HCT116 (cell line): ENCODE results near the gene DCUN1D2. TPM values are rescaled to one million over a fixed set of nuclear protein-coding genes. Genes with fewer than 3 reads are reported as not detected.

ENCODE experiments used
- ATAC-seq: fragments of 200-7000 bp; cut with Tn5 transposase; 2 replicates; pipeline ENCODE4 v1.9.1; 2020; ENCODE audit warnings: mild to moderate bottlenecking, moderate library complexity
- BruUV-seq: library from RNA; stranded (reverse); fragments of 400-500 nt; replicated peaks from 2 replicates; lab custom pipeline; 2021; lab: Mats Ljungman, UMichigan
- CTCF ChIA-PET: fragments of 300-600 bp; sonication (Branson Sonifier 250); formaldehyde crosslinking; loops from one replicate; lab custom pipeline; 2021; ENCODE audit warnings: antibody characterized with exemption; lab: Charles Lee
- POLR2A ChIA-PET: fragments of 300-600, 350-600 bp; sonication (Branson Sonifier 250); formaldehyde crosslinking; loops from one replicate; lab custom pipeline; 2021; ENCODE audit warnings: antibody characterized with exemption; lab: Charles Lee
- RAD21 ChIA-PET, 2 experiments: fragments of 300-600 bp; sonication (Branson Sonifier 250); formaldehyde crosslinking; loops; one replicate each; lab custom pipeline; 2023; ENCODE audit warnings: low total read pairs in 2 of 2; ENCODE audit not compliant: uncharacterized antibody in 2 of 2, unreplicated experiment in 2 of 2, low non-redundant PET in 1 of 2; lab: Charles Lee
- DNase-seq: peaks from one replicate; pipeline ENCODE4 v3.0.0-alpha.2; 2010; ENCODE audit warnings: low read depth, low spot score
- H2AFZ ChIP-seq: fragments of 200-600 bp; shearing (Covaris generic), sonication (generic); 2 replicates; pipeline ENCODE4 v1.6.1; 2017; ENCODE audit warnings: low read depth, mixed run types, mixed read lengths, antibody characterized with exemption, low read length; ENCODE audit not compliant: poor library complexity, severe bottlenecking
- H3K27ac ChIP-seq: 2 replicates; pipeline ENCODE4 v1.5.1; 2012; ENCODE audit warnings: low read depth, low read length
- H3K27me3 ChIP-seq: fragments of 200-600 bp; sonication (generic); 2 replicates; pipeline ENCODE4 v1.6.1; 2016; ENCODE audit warnings: mixed run types, low read length, mixed read lengths; ENCODE audit not compliant: insufficient read depth
- H3K36me3 ChIP-seq, 2 experiments: fragments of 200-500 bp in 1 of 2; fragments of 200-600 bp in 1 of 2; sonication (Bioruptor generic) in 1 of 2; sonication (generic) in 1 of 2; 2 replicates each; pipeline versions ENCODE4 v1.5.1 to v1.6.1; 2014 to 2016; ENCODE audit warnings: low read length in 2 of 2, inconsistent platforms in 1 of 2, mixed read lengths in 1 of 2, mixed run types in 1 of 2; ENCODE audit not compliant: insufficient read depth in 2 of 2, control insufficient read depth in 1 of 2
- H3K4me1 ChIP-seq, 2 experiments: fragments of 200-600 bp in 1 of 2; sonication (generic) in 1 of 2; 2 replicates each; pipeline versions ENCODE4 v1.5.1 to v1.6.1; 2012 to 2017; ENCODE audit warnings: low read length in 2 of 2, inconsistent platforms in 1 of 2, mild to moderate bottlenecking in 1 of 2, mixed read lengths in 1 of 2, mixed run types in 1 of 2, moderate library complexity in 1 of 2; ENCODE audit not compliant: insufficient read depth in 2 of 2, control insufficient read depth in 1 of 2
- H3K4me2 ChIP-seq: fragments of 200-600 bp; sonication (generic); 2 replicates; pipeline ENCODE4 v1.6.1; 2017; ENCODE audit warnings: mixed run types, low read length, mixed read lengths
- H3K4me3 ChIP-seq, 2 experiments: fragments of 200-600 bp in 1 of 2; sonication (generic) in 1 of 2; replicated peaks in 1 of 2; 2 replicates each; pipeline ENCODE4 v1.5.1; 2011 to 2016; ENCODE audit warnings: low read length in 2 of 2, control low read depth in 1 of 2, low read depth in 1 of 2, mild to moderate bottlenecking in 1 of 2, mixed read lengths in 1 of 2, mixed run types in 1 of 2
- H3K79me2 ChIP-seq: fragments of 200-600 bp; sonication (generic); 2 replicates; pipeline ENCODE4 v1.6.1; 2017; ENCODE audit warnings: mild to moderate bottlenecking, mixed run types, low read length, moderate library complexity, mixed read lengths; ENCODE audit not compliant: insufficient read depth
- H3K9ac ChIP-seq: fragments of 200-600 bp; sonication (generic); 2 replicates; pipeline ENCODE4 v1.6.1; 2016; ENCODE audit warnings: low read length, mixed read lengths
- H3K9me2 ChIP-seq: fragments of 200-600 bp; sonication (generic), shearing (Covaris generic); 2 replicates; pipeline ENCODE4 v1.6.1; 2017; ENCODE audit warnings: mixed run types, mild to moderate bottlenecking, moderate library complexity; ENCODE audit not compliant: insufficient read depth
- H3K9me3 ChIP-seq, 2 experiments: fragments of 200-500 bp in 1 of 2; fragments of 200-600 bp in 1 of 2; sonication (Bioruptor generic) in 1 of 2; sonication (generic) in 1 of 2; 2 replicates each; pipeline ENCODE4 v1.6.1; 2014 to 2017; ENCODE audit warnings: low read length in 2 of 2, mixed read lengths in 2 of 2, inconsistent platforms in 1 of 2, low read depth in 1 of 2, mild to moderate bottlenecking in 1 of 2, mixed run types in 1 of 2, moderate library complexity in 1 of 2; ENCODE audit not compliant: control insufficient read depth in 1 of 2, insufficient read depth in 1 of 2
- H4K20me1 ChIP-seq: fragments of 200-600 bp; sonication (generic), shearing (Covaris generic); 2 replicates; pipeline ENCODE4 v1.6.1; 2017; ENCODE audit warnings: mixed run types, mild to moderate bottlenecking, moderate library complexity; ENCODE audit not compliant: insufficient read depth
- CBX3 ChIP-seq: IDR thresholded peaks from 2 replicates; pipeline ENCODE4 v1.6.1; 2012; ENCODE audit warnings: low read depth
- CEBPB ChIP-seq: IDR thresholded peaks from 2 replicates; pipeline ENCODE4 v1.6.1; 2012; ENCODE audit warnings: low read depth
- EGR1 ChIP-seq: IDR thresholded peaks from 2 replicates; pipeline ENCODE4 v1.6.1; 2012; ENCODE audit warnings: low read depth
- ELF1 ChIP-seq: IDR thresholded peaks from 2 replicates; pipeline ENCODE4 v1.6.1; 2012; ENCODE audit warnings: low read depth, borderline replicate concordance
- EZH2 ChIP-seq: fragments of 200-600 bp; sonication (generic); IDR thresholded peaks from 2 replicates; pipeline ENCODE4 v1.6.1; 2017; ENCODE audit warnings: antibody characterized with exemption, mixed run types
- FOSL1 ChIP-seq: IDR thresholded peaks from 2 replicates; pipeline ENCODE4 v1.6.1; 2012; ENCODE audit warnings: low read depth
- JUND ChIP-seq: IDR thresholded peaks from 2 replicates; pipeline ENCODE4 v1.6.1; 2012
- MAX ChIP-seq: IDR thresholded peaks from 2 replicates; pipeline ENCODE4 v1.6.1; 2012
- POLR2A ChIP-seq: IDR thresholded peaks from 2 replicates; pipeline ENCODE4 v1.7.0; 2011; ENCODE audit warnings: borderline replicate concordance; ENCODE audit not compliant: insufficient read depth, insufficient read length; ENCODE audit errors: extremely low read depth
- POLR2AphosphoS5 ChIP-seq: IDR thresholded peaks from 2 replicates; pipeline ENCODE4 v1.6.1; 2011; ENCODE audit warnings: mild to moderate bottlenecking, low read depth, low read length, moderate library complexity
- RAD21 ChIP-seq: IDR thresholded peaks from 2 replicates; pipeline ENCODE4 v1.6.1; 2012; ENCODE audit warnings: low read depth, mild to moderate bottlenecking
- SP1 ChIP-seq: IDR thresholded peaks from 2 replicates; pipeline ENCODE4 v1.6.1; 2012; ENCODE audit warnings: low read depth
- SRF ChIP-seq: IDR thresholded peaks from 2 replicates; pipeline ENCODE4 v1.6.1; 2012; ENCODE audit warnings: low read depth
- YY1 ChIP-seq: IDR thresholded peaks from 2 replicates; pipeline ENCODE4 v1.6.1; 2011; ENCODE audit warnings: low read length, low read depth, moderate library complexity, mild to moderate bottlenecking; ENCODE audit not compliant: insufficient replicate concordance; ENCODE audit errors: extremely low read depth
- ZFX ChIP-seq: fragments of 450-650 bp; IDR thresholded peaks from 2 replicates; pipeline ENCODE4 v1.6.1; 2017
- ZNF274 ChIP-seq: fragments of 200-500 bp; sonication (Bioruptor generic); IDR thresholded peaks from 2 replicates; pipeline ENCODE4 v1.6.1; 2014; ENCODE audit warnings: mild to moderate bottlenecking, low read depth, low read length, inconsistent platforms
- intact Hi-C: fragments of 100-400 bp; cut with micrococcal nuclease; formaldehyde crosslinking; loops from 2 replicates; pipeline ENCODE4 v1.10.0; 2022
- total RNA-seq: library from RNA; stranded (reverse); gene quantifications from one replicate; pipeline ENCODE4 v1.2.1, GENCODE V29; 2021; ENCODE audit not compliant: unreplicated experiment
- TF ChIP-seq, protein P1 (sequence below): IDR thresholded peaks from 2 replicates; pipeline ENCODE4 v1.6.1; 2012
- TF ChIP-seq, protein P2 (sequence below): IDR thresholded peaks from 2 replicates; pipeline ENCODE4 v1.6.1; 2011; ENCODE audit warnings: mild to moderate bottlenecking, low read length, moderate library complexity; ENCODE audit not compliant: insufficient replicate concordance; ENCODE audit errors: extremely low read depth

DCUN1D2 gene
- total RNA-seq, 1 experiment from 2014 or later: 25.4 TPM

DNA sequence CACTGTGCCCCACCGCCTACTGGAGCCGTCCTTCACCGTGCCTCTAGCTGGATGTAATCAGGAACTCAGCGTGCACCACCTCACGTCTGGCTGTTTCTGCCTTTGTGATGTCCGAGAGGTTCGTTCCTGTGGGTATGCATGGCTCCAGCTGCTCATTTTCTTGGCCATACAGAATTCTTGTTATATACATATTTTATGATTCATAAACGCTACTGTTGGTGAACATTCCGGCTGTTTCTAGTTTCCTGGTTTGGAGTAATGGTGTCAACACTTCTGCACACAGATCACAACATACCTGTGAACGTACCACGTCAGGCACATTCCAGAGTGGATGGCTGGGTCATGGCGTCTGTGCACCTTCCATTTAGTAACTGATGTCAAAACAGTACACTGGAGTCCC, 14.6 kb downstream of the DCUN1D2 start:
- DNase-seq: no peak

More for the DNA sequence above, 14.6 kb downstream of the DCUN1D2 start:
- intact Hi-C loops: no loop called here
- no TSS peak for BruUV-seq
- Histone ChIP-seq H4K20me1 (peaks cover 4% of the 10 kb centered on the region; the same call in 1 of the 2 replicates), H3K36me3 (peaks cover 14 to 36% of the 10 kb centered on the region in 2 experiments; a peak in 3 of 4 replicates), H3K4me3 (no peak overlapping the region), H3K27ac (no peak overlapping the region), H3K9ac (no peak overlapping the region), H3K4me1 (no peaks in the 10 kb centered on the region)
- CTCF ChIA-PET: no interaction called here
- ATAC-seq: no peak
- TF ChIP-seq JUND (no peak), RAD21 (no peak), ELF1 (no peak), POLR2A (no peak), POLR2AphosphoS5 (no peak), ZNF274 (no peak), CEBPB (no peak), SRF (no peak), SP1 (no peak), FOSL1 (no peak), MAX (no peak), ZFX (no peak), EZH2 (no peak), CBX3 (no peak), EGR1 (no peak), YY1 (no peak)
- TF ChIP-seq, protein P1, sequence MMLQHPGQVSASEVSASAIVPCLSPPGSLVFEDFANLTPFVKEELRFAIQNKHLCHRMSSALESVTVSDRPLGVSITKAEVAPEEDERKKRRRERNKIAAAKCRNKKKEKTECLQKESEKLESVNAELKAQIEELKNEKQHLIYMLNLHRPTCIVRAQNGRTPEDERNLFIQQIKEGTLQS: no peak
- TF ChIP-seq, protein P2, sequence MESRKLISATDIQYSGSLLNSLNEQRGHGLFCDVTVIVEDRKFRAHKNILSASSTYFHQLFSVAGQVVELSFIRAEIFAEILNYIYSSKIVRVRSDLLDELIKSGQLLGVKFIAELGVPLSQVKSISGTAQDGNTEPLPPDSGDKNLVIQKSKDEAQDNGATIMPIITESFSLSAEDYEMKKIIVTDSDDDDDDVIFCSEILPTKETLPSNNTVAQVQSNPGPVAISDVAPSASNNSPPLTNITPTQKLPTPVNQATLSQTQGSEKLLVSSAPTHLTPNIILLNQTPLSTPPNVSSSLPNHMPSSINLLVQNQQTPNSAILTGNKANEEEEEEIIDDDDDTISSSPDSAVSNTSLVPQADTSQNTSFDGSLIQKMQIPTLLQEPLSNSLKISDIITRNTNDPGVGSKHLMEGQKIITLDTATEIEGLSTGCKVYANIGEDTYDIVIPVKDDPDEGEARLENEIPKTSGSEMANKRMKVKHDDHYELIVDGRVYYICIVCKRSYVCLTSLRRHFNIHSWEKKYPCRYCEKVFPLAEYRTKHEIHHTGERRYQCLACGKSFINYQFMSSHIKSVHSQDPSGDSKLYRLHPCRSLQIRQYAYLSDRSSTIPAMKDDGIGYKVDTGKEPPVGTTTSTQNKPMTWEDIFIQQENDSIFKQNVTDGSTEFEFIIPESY: no peak
- TF ChIP-seq, all 23 proteins: peak for 0
- H3K27me3 ChIP-seq: no peaks in the 10 kb centered on the region
- H2AFZ ChIP-seq: no peak overlapping the region
- no peaks in the 10 kb centered on the region for H3K9me3 ChIP-seq
- no peak overlapping the region for H3K4me2 ChIP-seq
- H3K79me2 ChIP-seq: peaks cover 13% of the 10 kb centered on the region
- POLR2A ChIA-PET: no interaction called here
- H3K9me2 ChIP-seq: no peaks in the 10 kb centered on the region
- RAD21 ChIA-PET: no interaction called here
